A549 treated with ZK216348 at 1 μM for 4 hours (cell line): ENCODE results near the gene ESRRA. TPM values are rescaled to one million over a fixed set of nuclear protein-coding genes. Genes with fewer than 3 reads are reported as not detected.

Source experiments
- total RNA-seq: library from RNA; stranded (reverse); fragments of 200-300 nt; extraction: Qiagen RNA extraction; gene quantifications from 5 replicates; pipeline ENCODE4 v1.2.3, GENCODE V29; 2022; ENCODE audit warnings: low read depth

Gene ESRRA
- total RNA-seq: 33.2 to 63.8 TPM (median 61.7 TPM) in 5 replicates

GRCh38 chr11:64305075-64305690, at the start of gene ESRRA:
ESRRA (plus strand) TSS chr11:64305524; CDS start chr11:64307180, 1,656 bp downstream.

GRCh38 chr11:64284048-64284961, 21.0 kb upstream of the ESRRA start, which contains the start of gene BAD:
BAD (minus strand) TSS chr11:64284665; CDS start chr11:64284368, 297 bp downstream.

GRCh38 chr11:64284962-64285884, 20.1 kb upstream of the ESRRA start, which contains the start of gene GPR137:
GPR137 (plus strand) TSS chr11:64285848; CDS start chr11:64286525, 677 bp downstream.

GRCh38 chr11:64291262-64291751, 14.0 kb upstream of the ESRRA start, which contains the start of gene KCNK4:
KCNK4 (plus strand) TSS chr11:64291302; CDS start chr11:64293019, 1,717 bp downstream.

GRCh38 chr11:64299847-64300648, 5.3 kb upstream of the ESRRA start, which contains the start of gene CATSPERZ:
CATSPERZ (plus strand) TSS chr11:64300358; CDS start chr11:64300411, 53 bp downstream.

GRCh38 chr11:64317325-64317960, 12.1 kb downstream of the ESRRA start, which contains the start of gene TRMT112:
TRMT112 (minus strand) TSS chr11:64317559; CDS start chr11:64317526, 33 bp downstream.

GRCh38 chr11:64317961-64318765, 12.8 kb downstream of the ESRRA start, which contains the start of gene PRDX5:
PRDX5 (plus strand) TSS chr11:64318121; CDS start chr11:64318216, 95 bp downstream.

GRCh38 chr11:64339754-64340408, 34.6 kb downstream of the ESRRA start, which contains the start of gene CCDC88B:
CCDC88B (plus strand) TSS chr11:64340204; CDS start chr11:64340267, 63 bp downstream.

GRCh38 chr11:64358907-64359711, 53.8 kb downstream of the ESRRA start, which contains the start of gene RPS6KA4:
RPS6KA4 (plus strand) TSS chr11:64359162; CDS start chr11:64359236, 74 bp downstream.

Other genes with a start within 250 kb of the ESRRA start
- 9.5 to 14.4 TPM (median 13.0 TPM) in 5 replicates for gene MACROD1, start 139.4 kb upstream of the ESRRA start, total RNA-seq
- gene STIP1, start 119.4 kb upstream of the ESRRA start, total RNA-seq: 249 to 284 TPM (median 272 TPM) in 5 replicates
- gene FERMT3, start 98.8 kb upstream of the ESRRA start, total RNA-seq: 0.53 to 2.7 TPM (median 1.2 TPM) in 5 replicates
- 18.0 to 27.2 TPM (median 23.8 TPM) in 5 replicates for gene TRPT1, start 79.3 kb upstream of the ESRRA start, total RNA-seq
- 20.7 to 41.6 TPM (median 34.8 TPM) in 5 replicates for gene NUDT22, start 79.2 kb upstream of the ESRRA start, total RNA-seq
- 12.1 to 26.8 TPM (median 22.3 TPM) in 5 replicates for gene DNAJC4, start 75.0 kb upstream of the ESRRA start, total RNA-seq
- gene VEGFB, start 70.9 kb upstream of the ESRRA start, total RNA-seq: 40.1 to 48.1 TPM (median 46.3 TPM) in 5 replicates
- 108 to 148 TPM (median 136 TPM) in 5 replicates for gene FKBP2, start 64.4 kb upstream of the ESRRA start, total RNA-seq
- 246 to 415 TPM (median 401 TPM) in 5 replicates for gene PPP1R14B, start 58.6 kb upstream of the ESRRA start, total RNA-seq
- gene PLCB3, start 54.0 kb upstream of the ESRRA start, total RNA-seq: 13.3 to 27.3 TPM (median 21.8 TPM) in 5 replicates
- gene BAD, start 20.9 kb upstream of the ESRRA start, total RNA-seq: 62.2 to 102 TPM (median 89.6 TPM) in 5 replicates
- gene GPR137, start 19.7 kb upstream of the ESRRA start, total RNA-seq: 22.6 to 54.3 TPM (median 48.3 TPM) in 5 replicates
- 0.12 to 0.21 TPM (median 0.20 TPM) in 3 of 5 replicates, not detected in the others for gene KCNK4, start 14.2 kb upstream of the ESRRA start, total RNA-seq
- 1.7 to 2.4 TPM (median 2.3 TPM) in 5 replicates for gene CATSPERZ, start 5.2 kb upstream of the ESRRA start, total RNA-seq
- 382 to 473 TPM (median 414 TPM) in 5 replicates for gene TRMT112, start 12.0 kb downstream of the ESRRA start, total RNA-seq
- 321 to 507 TPM (median 466 TPM) in 5 replicates for gene PRDX5, start 12.6 kb downstream of the ESRRA start, total RNA-seq
- gene CCDC88B, start 34.7 kb downstream of the ESRRA start, total RNA-seq: 9.6 to 15.0 TPM (median 10.9 TPM) in 5 replicates
- gene RPS6KA4, start 53.6 kb downstream of the ESRRA start, total RNA-seq: 41.2 to 70.0 TPM (median 65.4 TPM) in 5 replicates